ENCODE measurements around the gene CRYBB3.

CRYBB3 gene

GRCh38 chr22:25174888-25175411 is 24.7 kb upstream of the CRYBB3 start:
- TF ChIP-seq FOXP2 (optimal IDR thresholded peaks at IDR 0.05; ENCODE audit: borderline replicate concordance, extremely low read depth, extremely low read length, insufficient read depth) (no peak), SIN3A (IDR thresholded peaks at IDR 0.05; ENCODE audit: borderline replicate concordance, insufficient read depth, low read length) (no peak), POLR2AphosphoS5 (IDR thresholded peaks at IDR 0.05; ENCODE audit: low read depth, low read length) (no peak), TAF1 (IDR thresholded peaks at IDR 0.05; ENCODE audit: borderline replicate concordance, insufficient read depth, low read length) (no peak), REST (IDR thresholded peaks at IDR 0.05; ENCODE audit: insufficient read depth in 1 of 2, low read depth in 2 of 2, low read length in 2 of 2) (no peak)

GRCh38 chr22:25176175-25176574 is 23.5 kb upstream of the CRYBB3 start:
- TF ChIP-seq SIN3A (IDR thresholded peaks at IDR 0.05; ENCODE audit: borderline replicate concordance, insufficient read depth, low read length): no peak

GRCh38 chr22:25176799-25177198 is 22.9 kb upstream of the CRYBB3 start:
- TF ChIP-seq FOXP2 (optimal IDR thresholded peaks at IDR 0.05; ENCODE audit: borderline replicate concordance, extremely low read depth, extremely low read length, insufficient read depth): no peak
- no peak for TF ChIP-seq SIN3A (IDR thresholded peaks at IDR 0.05; ENCODE audit: borderline replicate concordance, insufficient read depth, low read length)
- TF ChIP-seq REST (IDR thresholded peaks at IDR 0.05; ENCODE audit: insufficient read depth in 1 of 2, low read depth in 2 of 2, low read length in 2 of 2): no peak
- TF ChIP-seq POLR2AphosphoS5 (IDR thresholded peaks at IDR 0.05; ENCODE audit: low read depth, low read length): no peak
- no peak for TF ChIP-seq TAF1 (IDR thresholded peaks at IDR 0.05; ENCODE audit: borderline replicate concordance, insufficient read depth, low read length)

GRCh38 chr22:25177226-25177625 is 22.4 kb upstream of the CRYBB3 start:
- TF ChIP-seq SIN3A (IDR thresholded peaks at IDR 0.05; ENCODE audit: borderline replicate concordance, insufficient read depth, low read length) (no peak), REST (IDR thresholded peaks at IDR 0.05; ENCODE audit: insufficient read depth in 1 of 2, low read depth in 2 of 2, low read length in 2 of 2) (no peak), POLR2AphosphoS5 (IDR thresholded peaks at IDR 0.05; ENCODE audit: low read depth, low read length) (no peak), TAF1 (IDR thresholded peaks at IDR 0.05; ENCODE audit: borderline replicate concordance, insufficient read depth, low read length) (no peak), FOXP2 (optimal IDR thresholded peaks at IDR 0.05; ENCODE audit: borderline replicate concordance, extremely low read depth, extremely low read length, insufficient read depth) (no peak)

GRCh38 chr22:25177895-25178294 is 21.8 kb upstream of the CRYBB3 start:
- no peak for TF ChIP-seq FOXP2 (optimal IDR thresholded peaks at IDR 0.05; ENCODE audit: borderline replicate concordance, extremely low read depth, extremely low read length, insufficient read depth)
- TF ChIP-seq POLR2AphosphoS5 (IDR thresholded peaks at IDR 0.05; ENCODE audit: low read depth, low read length): no peak
- no peak for TF ChIP-seq SIN3A (IDR thresholded peaks at IDR 0.05; ENCODE audit: borderline replicate concordance, insufficient read depth, low read length)
- TF ChIP-seq REST (IDR thresholded peaks at IDR 0.05; ENCODE audit: insufficient read depth in 1 of 2, low read depth in 2 of 2, low read length in 2 of 2): no peak
- TF ChIP-seq TAF1 (IDR thresholded peaks at IDR 0.05; ENCODE audit: borderline replicate concordance, insufficient read depth, low read length): no peak

Measured in PFSK-1 (cell line).